ENCODE results near the gene GPR62.

GPR62 gene

DNA sequence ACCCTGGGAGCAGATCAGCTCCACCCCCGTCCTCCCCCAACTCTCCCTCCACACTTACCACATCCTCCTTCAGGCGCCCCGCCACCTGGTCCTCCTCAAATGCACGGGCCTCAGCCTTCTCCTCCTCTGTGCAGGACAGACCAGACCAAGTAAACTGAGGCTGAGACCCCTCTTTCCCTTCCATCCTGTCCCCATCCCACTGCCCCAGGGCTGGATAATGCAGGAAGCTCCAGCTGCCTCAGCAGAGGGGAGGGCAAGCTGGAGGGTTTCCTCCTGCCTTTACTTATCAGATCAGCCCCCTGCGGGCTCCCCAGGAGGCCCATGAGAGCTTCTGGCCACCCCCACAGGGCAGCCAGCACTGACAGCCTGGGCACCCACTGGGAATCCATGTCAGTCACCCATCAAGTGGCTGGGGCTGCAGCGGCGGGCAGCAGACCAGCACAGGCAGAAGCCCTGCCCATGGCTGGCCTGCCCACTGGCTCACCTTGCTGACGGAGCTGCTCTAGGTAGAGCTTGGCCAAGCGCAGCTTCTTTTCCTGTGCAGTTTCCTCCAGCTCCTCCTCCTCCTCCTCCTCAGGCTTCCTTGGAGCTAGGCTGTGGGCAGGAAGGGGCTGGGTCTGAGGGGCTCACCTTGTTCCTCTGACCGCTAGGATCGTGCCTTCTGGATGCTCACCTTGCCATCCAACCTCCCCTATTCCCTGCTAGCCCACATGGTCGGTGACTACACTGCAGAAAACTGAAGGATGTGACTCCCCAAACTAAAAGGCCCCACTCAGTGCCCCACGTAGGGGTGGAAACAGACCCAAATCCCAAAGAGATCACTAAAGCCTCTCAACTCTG is 17.4 kb upstream of the GPR62 start:
- DNase-seq (ENCODE audit: low read depth in 2 of 2): no peak

GRCh38 chr3:51938780-51939425 is 16.3 kb upstream of the GPR62 start:
- DNase-seq (ENCODE audit: low read depth in 2 of 2): no peak

DNA sequence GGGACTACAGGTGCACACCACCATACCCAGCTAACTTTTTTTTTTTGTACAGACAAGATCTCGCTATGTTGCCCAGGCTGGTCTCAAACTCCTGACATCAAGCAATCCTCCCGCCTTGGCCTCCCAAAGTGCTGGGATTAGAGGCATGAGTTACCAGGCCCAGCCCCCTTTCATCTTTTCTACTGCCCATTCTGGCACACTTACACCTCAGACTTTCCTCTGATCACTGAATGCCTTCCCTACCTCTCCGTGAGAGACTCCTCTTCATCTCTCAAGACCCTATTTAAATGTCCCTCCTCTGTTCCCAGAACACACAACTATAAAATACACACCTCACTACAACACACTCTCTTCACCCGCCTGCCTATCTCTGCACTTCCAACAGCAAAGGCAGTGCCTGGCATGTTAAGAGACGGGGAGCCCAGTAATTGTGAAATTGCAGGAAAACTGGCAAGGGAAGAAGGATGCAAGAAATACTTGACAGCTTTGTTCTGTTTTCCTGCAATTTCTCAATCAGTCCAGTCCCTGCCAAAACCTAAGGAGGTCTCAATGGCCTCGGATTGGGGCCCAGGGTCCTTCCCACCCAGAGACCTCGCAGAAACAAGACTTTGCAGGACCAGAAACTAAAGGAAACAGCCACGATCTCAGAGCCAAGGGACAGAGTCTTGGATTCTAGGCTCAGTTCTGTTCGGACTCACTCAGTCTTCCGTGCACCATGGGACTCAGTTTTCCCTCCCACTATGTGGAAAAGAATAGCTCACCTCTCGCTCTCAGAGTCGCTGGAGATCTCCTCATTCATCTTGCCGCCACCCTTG is 14.3 kb upstream of the GPR62 start:
- DNase-seq (ENCODE audit: low read depth in 2 of 2): no peak

GRCh38 chr3:51941463-51941797 is 13.8 kb upstream of the GPR62 start:
- DNase-seq (ENCODE audit: low read depth in 2 of 2): no peak

DNA sequence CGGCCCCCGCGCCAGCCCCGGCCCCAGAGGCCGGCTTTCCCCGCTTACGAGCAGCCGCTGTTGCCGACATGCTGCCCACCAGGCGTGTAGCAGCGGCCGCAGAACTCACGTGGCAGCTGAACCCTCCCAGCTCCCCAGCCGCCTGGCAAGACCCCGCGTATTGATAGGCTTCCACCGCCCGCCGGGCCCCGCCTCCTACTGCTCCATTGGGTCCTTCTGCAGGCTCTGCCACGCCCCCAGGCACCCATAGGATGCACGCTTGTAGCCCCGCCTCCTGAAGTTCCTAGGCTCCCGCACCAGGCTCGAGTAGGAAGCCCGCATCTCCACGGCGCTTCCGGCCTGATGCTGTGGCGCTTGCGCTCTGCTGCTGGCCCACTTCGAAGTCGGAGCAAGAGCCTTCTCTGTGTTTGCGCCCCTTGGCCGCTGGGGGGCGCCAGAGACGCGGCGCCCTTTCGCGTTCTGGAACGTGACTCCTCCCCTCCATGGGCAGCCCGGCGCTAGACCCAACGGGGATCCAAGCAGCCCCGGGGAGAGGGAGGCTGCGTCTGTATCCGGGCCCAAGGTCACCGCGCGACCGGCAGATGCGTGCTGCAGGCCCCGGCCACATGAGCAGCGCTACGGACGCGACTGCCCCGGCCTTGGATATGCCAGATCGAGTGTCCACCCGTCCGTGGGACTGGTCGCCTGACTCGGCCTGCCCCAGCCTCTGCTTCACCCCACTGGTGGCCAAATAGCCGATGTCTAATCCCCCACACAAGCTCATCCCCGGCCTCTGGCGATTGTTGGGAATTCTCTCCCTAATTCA is 13.2 kb upstream of the GPR62 start, which contains the start of the genes PARP3 and RRP9:
TSS of gene PARP3 (plus strand) at position 566 of the 805 bp plus-strand sequence. CDS start 993 bp downstream, outside the sequence.
TSS of gene RRP9 (minus strand) at position 107 of the 805 bp plus-strand sequence. CDS start at position 70, 37 bp downstream.
- peak; percentile 99 for DNase-seq (ENCODE audit: low read depth in 2 of 2)

GRCh38 chr3:51942603-51943450 is 12.4 kb upstream of the GPR62 start:
- DNase-seq (ENCODE audit: low read depth in 2 of 2): peak in 1 of 2 donors; percentile 44

- DNase-seq (ENCODE audit: low read depth in 2 of 2): no peak
Measured at GRCh38 chr3:51943451-51944391, 11.5 kb upstream of the GPR62 start.

GRCh38 chr3:51944451-51945021 is 10.6 kb upstream of the GPR62 start:
- DNase-seq (ENCODE audit: low read depth in 2 of 2): no peak

DNA sequence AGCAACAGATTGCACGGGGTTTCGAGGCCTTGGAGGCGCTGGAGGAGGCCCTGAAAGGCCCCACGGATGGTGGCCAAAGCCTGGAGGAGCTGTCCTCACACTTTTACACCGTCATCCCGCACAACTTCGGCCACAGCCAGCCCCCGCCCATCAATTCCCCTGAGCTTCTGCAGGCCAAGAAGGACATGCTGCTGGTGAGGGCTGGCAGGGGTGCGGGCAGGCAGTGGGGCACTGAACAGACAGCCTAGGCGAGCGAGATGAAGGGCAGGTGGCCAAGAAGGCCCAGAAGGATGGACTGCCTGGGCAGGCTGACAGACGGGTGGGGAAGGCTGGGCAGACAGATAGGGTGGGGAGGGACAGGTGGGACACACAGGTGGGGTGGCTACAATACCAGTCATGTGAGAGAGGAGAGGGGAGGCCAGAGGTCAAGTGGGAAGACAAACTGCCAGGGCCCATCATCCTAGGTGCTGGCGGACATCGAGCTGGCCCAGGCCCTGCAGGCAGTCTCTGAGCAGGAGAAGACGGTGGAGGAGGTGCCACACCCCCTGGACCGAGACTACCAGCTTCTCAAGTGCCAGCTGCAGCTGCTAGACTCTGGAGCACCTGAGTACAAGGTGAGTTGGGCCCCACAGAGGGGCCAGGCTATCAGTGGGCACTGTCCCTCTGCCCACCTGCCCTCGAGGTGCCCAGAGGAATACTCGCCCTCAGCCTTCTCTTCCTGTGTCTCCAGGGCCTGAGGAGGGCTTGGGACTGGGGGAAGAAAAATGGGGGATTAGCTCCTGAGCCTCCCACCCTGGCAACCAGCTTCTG is 9.9 kb upstream of the GPR62 start:
- no peak for DNase-seq (ENCODE audit: low read depth in 2 of 2)

DNA sequence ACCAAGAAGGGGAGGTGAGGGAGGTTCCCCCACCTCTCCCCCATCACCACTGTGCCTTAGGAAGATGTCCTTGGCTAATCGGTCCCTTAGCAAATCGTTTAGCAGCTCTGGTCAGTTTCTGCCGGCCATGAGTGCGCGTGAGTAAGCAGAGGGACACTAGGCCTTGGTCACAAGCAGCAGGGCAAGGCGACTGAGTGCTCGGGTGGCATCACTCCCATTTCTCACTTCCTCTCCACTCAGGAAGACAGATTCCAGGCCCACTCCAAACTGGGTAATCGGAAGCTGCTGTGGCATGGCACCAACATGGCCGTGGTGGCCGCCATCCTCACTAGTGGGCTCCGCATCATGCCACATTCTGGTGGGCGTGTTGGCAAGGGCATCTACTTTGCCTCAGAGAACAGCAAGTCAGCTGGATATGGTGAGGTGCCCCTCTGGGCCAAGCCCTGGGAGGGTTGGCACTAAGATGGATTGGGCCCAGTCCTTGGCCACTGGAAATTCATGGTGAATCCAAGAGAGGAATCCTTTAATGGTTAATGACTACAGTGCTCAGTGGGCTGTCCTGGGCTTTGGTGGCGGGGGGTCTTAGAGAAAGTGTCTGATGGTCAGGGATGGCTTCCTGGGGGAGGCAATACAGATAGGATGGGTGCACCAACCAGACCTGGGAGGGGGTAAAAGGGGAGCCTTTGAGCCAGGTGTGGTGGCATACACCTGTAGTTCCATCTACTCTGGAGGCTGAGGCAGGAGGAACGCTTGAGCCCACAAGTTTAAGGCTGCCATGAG is 9.1 kb upstream of the GPR62 start:
- DNase-seq (ENCODE audit: low read depth in 2 of 2): no peak

DNA sequence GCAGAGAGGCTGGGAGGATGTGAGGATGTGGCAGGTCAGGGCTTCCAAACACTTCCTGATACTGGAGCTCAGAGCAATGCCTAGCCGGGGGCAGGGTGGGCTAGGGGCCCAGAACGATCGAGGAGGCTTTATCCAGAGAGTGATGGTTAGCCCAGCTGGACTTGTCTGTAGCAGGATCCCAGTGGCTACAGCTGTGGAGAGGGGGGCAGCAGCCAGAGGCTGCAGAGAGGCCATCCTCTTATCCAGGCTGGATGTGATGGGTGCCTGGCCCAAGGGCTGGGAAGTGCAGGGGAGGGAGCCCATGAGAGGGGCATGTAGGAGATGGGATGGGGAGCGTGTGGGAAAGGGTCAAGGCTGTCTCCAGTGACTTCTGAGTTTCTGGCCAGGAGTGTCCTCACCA is 8.4 kb upstream of the GPR62 start:
- DNase-seq (ENCODE audit: low read depth in 2 of 2): no peak

- no peak for DNase-seq (ENCODE audit: low read depth in 2 of 2)
Measured at GRCh38 chr3:51947215-51947900, 7.8 kb upstream of the GPR62 start.

- no peak for DNase-seq (ENCODE audit: low read depth in 2 of 2)
Measured at GRCh38 chr3:51948016-51948580, 7.1 kb upstream of the GPR62 start.

DNA sequence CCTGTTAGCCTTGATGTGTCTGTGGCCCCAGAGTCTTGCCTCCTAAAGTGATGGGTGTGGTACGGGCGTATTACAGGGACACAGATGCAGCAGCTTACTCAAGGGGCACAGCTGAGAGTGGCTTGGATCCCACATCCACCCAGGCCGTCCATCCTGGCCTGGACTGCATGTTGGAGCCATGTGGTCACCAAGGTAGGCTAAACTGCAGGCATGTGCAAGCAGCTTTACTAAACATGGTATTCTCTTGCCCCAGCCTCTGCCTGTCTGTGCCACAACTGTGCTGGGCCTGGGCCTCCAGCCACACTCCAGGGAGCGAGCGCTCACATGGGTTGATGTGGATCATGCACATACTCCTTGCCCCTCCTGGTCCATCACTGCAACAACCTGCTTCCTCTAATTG is 6.1 kb upstream of the GPR62 start:
- DNase-seq (ENCODE audit: low read depth in 2 of 2): no peak

DNA sequence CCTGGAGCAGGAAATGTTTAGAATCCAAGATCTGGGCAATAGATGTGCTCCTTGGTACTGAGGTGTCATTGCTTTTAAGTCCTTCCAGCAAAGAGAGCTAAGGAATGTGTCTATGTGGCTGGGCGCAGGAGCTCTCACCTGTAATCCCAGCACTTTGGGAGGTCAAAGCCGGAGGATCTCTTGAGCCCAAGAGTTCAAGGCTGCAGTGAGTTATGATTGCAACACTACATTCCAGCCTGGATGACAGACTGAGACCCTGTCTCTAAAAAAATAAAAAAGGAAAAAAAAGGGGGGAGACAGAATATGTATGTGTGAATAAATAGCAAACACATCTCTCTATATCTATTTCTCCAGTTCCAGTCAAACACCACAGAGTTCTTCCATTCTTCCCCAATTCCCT is 4.3 kb upstream of the GPR62 start:
- no peak for DNase-seq (ENCODE audit: low read depth in 2 of 2)

DNA sequence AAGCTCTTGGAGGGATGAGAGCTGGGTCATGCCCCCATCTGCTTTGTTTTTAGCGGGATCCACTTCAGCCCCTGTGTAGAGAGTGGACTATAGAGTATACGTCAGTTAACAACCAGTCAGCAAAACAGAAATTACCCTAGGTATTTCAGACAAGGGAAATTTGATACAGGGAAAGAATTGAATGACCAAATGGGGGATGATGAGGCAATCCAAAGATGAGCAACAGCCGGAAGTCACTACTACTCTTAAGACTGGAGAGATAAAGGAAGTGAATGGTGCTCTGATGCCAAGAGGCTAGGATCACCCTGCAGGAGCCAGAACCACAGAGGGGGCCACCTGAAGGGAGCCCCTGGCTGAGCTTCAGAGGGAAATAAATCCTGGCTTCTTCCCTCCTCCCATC is 1.7 kb upstream of the GPR62 start:
- no peak for DNase-seq (ENCODE audit: low read depth in 2 of 2)

Data from activated CD8-positive, alpha-beta memory T cell treated with anti-CD3 and anti-CD28 coated beads for 4 hours (primary cell).